Upper lobe of left lung (tissue), 6 donors: ENCODE results near the gene TMEM169. TPM values are rescaled to one million over a fixed set of nuclear protein-coding genes. Genes with fewer than 3 reads are reported as not detected.

Source experiments
- ATAC-seq, 2 donors: fragments of 200-7000 bp; cut with Tn5 transposase; one replicate each; pipeline ENCODE4 v1.9.1; 2022; ENCODE audit warnings: mild to moderate bottlenecking in 2 of 2, moderate library complexity in 2 of 2; ENCODE audit not compliant: low FRiP score in 2 of 2
- DNase-seq, 2 donors: peaks; one replicate each; pipeline ENCODE4 v3.0.0-alpha.2; 2019 to 2020
- H3K27ac ChIP-seq, 4 donors: fragments of 200-600 bp; sonication (generic); one replicate each; pipeline ENCODE4 v1.5.1; 2016 to 2019
- H3K27me3 ChIP-seq, 4 donors: fragments of 200-600 bp; sonication (generic); one replicate each; pipeline ENCODE4 v1.5.1; 2017 to 2019
- H3K36me3 ChIP-seq, 4 donors: fragments of 200-600 bp; sonication (generic); one replicate each; pipeline ENCODE4 v1.5.1; 2016 to 2019
- H3K4me1 ChIP-seq, 4 donors: fragments of 200-600 bp; sonication (generic); one replicate each; pipeline ENCODE4 v1.5.1; 2018 to 2019
- H3K4me3 ChIP-seq, 4 donors: fragments of 200-600 bp; sonication (generic); one replicate each; pipeline ENCODE4 v1.5.1; 2017 to 2019; ENCODE audit warnings: mild to moderate bottlenecking in 2 of 4, moderate library complexity in 1 of 4
- H3K9me3 ChIP-seq, 4 donors: fragments of 200-600 bp; sonication (generic); one replicate each; pipeline ENCODE4 v1.5.1; 2018 to 2019
- EP300 ChIP-seq, 4 donors: sonication (generic); formaldehyde crosslinking; IDR thresholded peaks; one replicate each; pipeline ENCODE4 v1.5.1; 2017; ENCODE audit warnings: antibody characterized with exemption in 4 of 4, control low read depth in 2 of 4
- POLR2A ChIP-seq, 4 donors: fragments of 450-650 bp; IDR thresholded peaks; one replicate each; pipeline ENCODE4 v1.5.1; 2016 to 2017; ENCODE audit warnings: antibody characterized with exemption in 4 of 4, mild to moderate bottlenecking in 2 of 4
- POLR2AphosphoS5 ChIP-seq, 2 donors: sonication (generic); formaldehyde crosslinking; IDR thresholded peaks; one replicate each; pipeline ENCODE4 v1.5.1; 2017; ENCODE audit warnings: antibody characterized with exemption in 2 of 2
- WGBS, 2 donors: methylation state at CpG; one replicate each; pipeline ENCODE4 v1.1.5; 2017 to 2018; 5-methylcytosine and 5-hydroxymethylcytosine counted together
- total RNA-seq, 6 donors: library from RNA; depleted of rRNA in 4 of 6; stranded (reverse); fragments of >200 nt in 4 of 6; gene quantifications; one replicate each; pipeline versions ENCODE4 v1.1.0 to v1.2.1, GENCODE V29; 2016 to 2021
- TF ChIP-seq, protein P1 (sequence below), 6 experiments: fragments of 450-650 bp in 4 of 6; fragments of 200-600 bp in 2 of 6; sonication (generic) in 2 of 6; IDR thresholded peaks; one replicate each; pipeline ENCODE4 v1.5.1; 2016 to 2019; ENCODE audit warnings: antibody characterized with exemption in 6 of 6
- donor health status: DM: no; HTN: no; CAD: no; lungs with moderate emphysema.
- donor health status: DM: no; HTN: yes; CAD: no; lungs with severe emphysema.

Gene TMEM169
- total RNA-seq, 6 donors from 2014 or later, result 0.15 to 1.1 (median 0.80) TPM; not detected in 2

DNA sequence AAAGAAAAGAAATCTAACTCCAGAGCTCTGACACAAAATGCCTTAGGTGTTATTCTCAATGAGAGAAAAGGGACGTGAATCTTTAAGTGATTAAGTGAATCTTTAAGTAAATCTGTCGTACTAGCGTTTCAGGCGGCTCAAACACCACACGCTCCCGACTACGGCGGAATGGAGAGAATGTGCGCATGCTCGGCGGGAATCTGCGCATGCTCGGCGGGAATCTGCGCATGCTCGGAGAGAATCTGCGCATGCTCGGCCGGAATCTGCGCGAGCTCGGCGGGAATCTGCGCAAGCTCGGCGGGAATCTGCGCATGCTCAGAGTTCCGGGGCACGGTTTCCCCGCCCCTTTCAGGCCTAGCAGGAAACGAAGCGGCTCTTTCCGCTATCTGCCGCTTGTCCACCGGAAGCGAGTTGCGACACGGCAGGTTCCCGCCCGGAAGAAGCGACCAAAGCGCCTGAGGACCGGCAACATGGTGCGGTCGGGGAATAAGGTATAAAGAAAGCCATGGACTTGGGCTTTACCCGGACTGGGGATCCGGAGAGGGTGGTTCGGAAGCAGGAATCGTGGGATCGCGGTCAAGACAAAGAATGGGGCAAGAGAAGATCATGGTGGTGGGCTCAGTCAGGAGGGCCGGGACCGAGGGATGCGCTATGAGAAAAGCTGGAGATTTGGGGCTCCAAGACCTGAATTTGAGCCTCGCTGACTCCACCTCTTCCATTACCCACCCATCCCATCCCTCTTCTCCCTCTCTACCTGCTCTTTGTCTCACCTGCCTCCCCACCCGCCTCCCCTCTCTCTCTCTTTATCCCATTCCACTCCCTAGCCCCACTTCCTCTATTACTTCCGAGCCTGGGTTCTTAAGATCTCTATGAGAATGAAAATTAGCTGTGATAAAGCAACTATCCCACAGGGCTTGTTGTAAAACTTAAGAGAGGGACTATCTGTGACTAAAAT is 27.5 kb downstream of the TMEM169 start, which contains the start of gene XRCC5:
Gene XRCC5, plus strand, starts transcription at position 382 of the 955 bp plus-strand sequence. Its CDS starts 89 bp downstream, at position 471.
- WGBS, 2 donors, result 0% methylated on average over 38 to 55 of the region's 57 CpGs
- DNase-seq, result peak; percentile 95 to 96

DNA sequence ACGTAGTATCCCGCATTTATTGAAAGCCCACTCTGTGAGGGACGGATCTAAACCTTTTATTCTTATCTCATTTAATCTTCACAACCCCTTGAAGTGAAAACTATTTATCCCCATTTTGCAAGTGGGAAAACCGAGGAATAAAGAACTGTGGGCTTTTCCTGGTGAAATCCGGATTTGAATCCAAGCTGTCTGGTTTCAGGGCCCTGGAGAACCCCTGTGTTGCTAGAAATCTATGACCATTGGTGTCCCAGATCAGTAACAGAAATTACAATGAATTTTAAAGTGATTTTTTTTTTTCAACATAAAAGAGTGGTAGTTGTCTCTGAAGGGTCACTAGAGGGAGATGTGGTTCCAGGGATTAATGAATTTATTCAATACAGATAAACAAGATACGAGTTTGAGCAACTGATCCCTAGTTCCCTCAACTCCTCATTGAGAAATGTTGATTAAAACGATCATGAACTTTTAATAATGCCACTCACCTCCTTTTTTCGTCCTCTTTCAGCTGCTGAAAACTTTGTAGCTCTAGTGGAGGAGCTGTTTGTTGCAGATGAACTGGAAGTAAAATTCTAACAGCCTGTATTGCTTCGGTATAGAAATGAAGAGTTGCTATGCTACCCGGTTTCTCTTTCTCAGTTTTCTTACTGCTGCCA is 28.4 kb downstream of the TMEM169 start:
- Histone ChIP-seq H3K36me3 (peaks cover 0 to 38% (median 26%) of the 10 kb centered on the region in 4 donors), H3K4me3 (peak overlapping the region; percentile 65 to 91 (median 78)), H3K27ac (peak overlapping the region; percentile 91 to 97 (median 93)), H3K27me3 (no peaks in the 10 kb centered on the region), H3K4me1 (peaks cover 19 to 33% (median 23%) of the 10 kb centered on the region in 4 donors), H3K9me3 (no peaks in the 10 kb centered on the region)
- no peak for DNase-seq
- no peak for TF ChIP-seq POLR2A (IDR thresholded peaks at IDR 0.05)
- TF ChIP-seq POLR2AphosphoS5 (IDR thresholded peaks at IDR 0.05), result no peak
- TF ChIP-seq, protein P1, sequence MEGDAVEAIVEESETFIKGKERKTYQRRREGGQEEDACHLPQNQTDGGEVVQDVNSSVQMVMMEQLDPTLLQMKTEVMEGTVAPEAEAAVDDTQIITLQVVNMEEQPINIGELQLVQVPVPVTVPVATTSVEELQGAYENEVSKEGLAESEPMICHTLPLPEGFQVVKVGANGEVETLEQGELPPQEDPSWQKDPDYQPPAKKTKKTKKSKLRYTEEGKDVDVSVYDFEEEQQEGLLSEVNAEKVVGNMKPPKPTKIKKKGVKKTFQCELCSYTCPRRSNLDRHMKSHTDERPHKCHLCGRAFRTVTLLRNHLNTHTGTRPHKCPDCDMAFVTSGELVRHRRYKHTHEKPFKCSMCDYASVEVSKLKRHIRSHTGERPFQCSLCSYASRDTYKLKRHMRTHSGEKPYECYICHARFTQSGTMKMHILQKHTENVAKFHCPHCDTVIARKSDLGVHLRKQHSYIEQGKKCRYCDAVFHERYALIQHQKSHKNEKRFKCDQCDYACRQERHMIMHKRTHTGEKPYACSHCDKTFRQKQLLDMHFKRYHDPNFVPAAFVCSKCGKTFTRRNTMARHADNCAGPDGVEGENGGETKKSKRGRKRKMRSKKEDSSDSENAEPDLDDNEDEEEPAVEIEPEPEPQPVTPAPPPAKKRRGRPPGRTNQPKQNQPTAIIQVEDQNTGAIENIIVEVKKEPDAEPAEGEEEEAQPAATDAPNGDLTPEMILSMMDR (IDR thresholded peaks at IDR 0.05), result peak in 5 of 6 experiments; percentile 22 to 53 (median 36)
- TF ChIP-seq EP300 (IDR thresholded peaks at IDR 0.05), result no peak
- peak in 1 of 2 donors; percentile 34 for ATAC-seq
- WGBS, 2 donors, result 2 to 4% methylated on average over 10 of the region's 10 CpGs

More for the DNA sequence above, 27.5 kb downstream of the TMEM169 start, which contains the start of gene XRCC5:
- Histone ChIP-seq H3K27me3 (no peaks in the 10 kb centered on the region), H3K36me3 (peaks cover 0 to 36% (median 23%) of the 10 kb centered on the region in 4 donors), H3K4me1 (peaks cover 16 to 29% (median 20%) of the 10 kb centered on the region in 4 donors), H3K4me3 (peak within 1 kb of the TSS; percentile 65 to 91 (median 78)), H3K9me3 (no peaks in the 10 kb centered on the region), H3K27ac (peak within 1 kb of the TSS; percentile 91 to 97 (median 93))
- TF ChIP-seq, protein P1 (IDR thresholded peaks at IDR 0.05), result peak in 2 of 6 experiments; percentile 25 to 38
- TF ChIP-seq POLR2A (IDR thresholded peaks at IDR 0.05) (peak; percentile 35 to 74 (median 50)), EP300 (IDR thresholded peaks at IDR 0.05) (peak in 1 of 4 donors; percentile 29), POLR2AphosphoS5 (IDR thresholded peaks at IDR 0.05) (peak; percentile 92 to 96)
- ATAC-seq, result peak; percentile 93 to 97

DNA sequence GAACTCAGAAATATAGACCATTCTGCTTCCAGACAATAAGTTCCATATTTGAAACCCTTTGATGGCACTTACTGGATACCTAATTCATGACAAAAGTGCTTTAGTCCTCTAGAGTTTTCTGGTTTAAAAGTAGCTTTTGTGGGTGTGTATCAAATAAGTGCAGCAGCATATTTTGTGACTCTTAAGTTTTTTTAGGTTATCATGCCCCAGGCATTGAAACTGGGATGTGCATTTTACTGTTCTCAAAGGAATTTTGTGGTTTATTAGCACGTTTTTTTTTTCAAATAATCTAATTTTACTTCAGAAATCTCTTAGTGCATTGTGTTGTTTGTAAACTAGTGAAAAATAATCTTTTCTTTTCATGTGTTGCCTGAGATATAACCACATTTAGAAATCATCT is 28.9 kb downstream of the TMEM169 start:
- DNase-seq, result no peak
- Histone ChIP-seq H3K36me3 (peaks cover 0 to 38% (median 26%) of the 10 kb centered on the region in 4 donors), H3K27me3 (no peaks in the 10 kb centered on the region), H3K9me3 (no peaks in the 10 kb centered on the region), H3K4me3 (peak overlapping the region in 3 of 4 donors; percentile 75 to 91 (median 80)), H3K4me1 (peaks cover 24 to 38% (median 28%) of the 10 kb centered on the region in 4 donors), H3K27ac (peak overlapping the region in 3 of 4 donors; percentile 91 to 94 (median 92))
- 13 to 28% methylated on average over 1 of the region's 1 CpG for WGBS, 2 donors
- TF ChIP-seq, protein P1 (IDR thresholded peaks at IDR 0.05), result no peak
- no peak for TF ChIP-seq POLR2A (IDR thresholded peaks at IDR 0.05)
- ATAC-seq, result no peak

DNA sequence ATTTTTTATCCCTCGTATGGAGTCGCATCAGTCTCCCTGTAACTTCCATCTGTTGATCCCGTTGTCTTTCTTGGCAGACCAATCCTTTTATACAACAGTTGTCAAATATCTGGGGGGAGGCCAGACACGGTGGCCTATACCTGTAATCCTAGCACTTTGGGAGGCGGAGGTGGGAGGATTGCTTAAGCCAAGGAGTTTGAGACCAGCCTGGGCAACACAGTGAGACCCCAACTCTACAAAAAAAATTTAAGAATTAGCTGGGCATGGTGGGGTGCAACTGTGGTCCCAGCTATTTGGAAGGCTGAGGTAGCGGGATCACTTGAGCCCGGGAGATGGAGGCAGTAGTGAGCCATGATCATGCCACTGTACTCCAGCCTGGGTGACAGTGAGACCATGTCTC is 29.4 kb downstream of the TMEM169 start:
- no peak for TF ChIP-seq POLR2AphosphoS5 (IDR thresholded peaks at IDR 0.05)
- TF ChIP-seq, protein P1 (IDR thresholded peaks at IDR 0.05), result no peak
- TF ChIP-seq POLR2A (IDR thresholded peaks at IDR 0.05), result no peak
- TF ChIP-seq EP300 (IDR thresholded peaks at IDR 0.05), result no peak
- Histone ChIP-seq H3K27me3 (no peaks in the 10 kb centered on the region), H3K27ac (peak overlapping the region in 1 of 4 donors; percentile 9), H3K36me3 (peaks cover 0 to 38% (median 26%) of the 10 kb centered on the region in 4 donors), H3K4me1 (peaks cover 27 to 43% (median 33%) of the 10 kb centered on the region in 4 donors), H3K9me3 (no peaks in the 10 kb centered on the region), H3K4me3 (no peak overlapping the region)
- 84 to 88% methylated on average over 7 of the region's 7 CpGs for WGBS, 2 donors
- no peak for DNase-seq
- no peak for ATAC-seq
